CD1c-positive myeloid dendritic cell (primary cell): ENCODE data around the gene MYO5B.

Experiments used
- DNase-seq: peaks from one replicate; pipeline ENCODE4 v3.0.0-alpha.2; 2016; ENCODE audit errors: extremely low spot score

MYO5B gene

GRCh38 chr18:49970319-49970718, 224.6 kb downstream of the MYO5B start:
- no peak for DNase-seq

DNA sequence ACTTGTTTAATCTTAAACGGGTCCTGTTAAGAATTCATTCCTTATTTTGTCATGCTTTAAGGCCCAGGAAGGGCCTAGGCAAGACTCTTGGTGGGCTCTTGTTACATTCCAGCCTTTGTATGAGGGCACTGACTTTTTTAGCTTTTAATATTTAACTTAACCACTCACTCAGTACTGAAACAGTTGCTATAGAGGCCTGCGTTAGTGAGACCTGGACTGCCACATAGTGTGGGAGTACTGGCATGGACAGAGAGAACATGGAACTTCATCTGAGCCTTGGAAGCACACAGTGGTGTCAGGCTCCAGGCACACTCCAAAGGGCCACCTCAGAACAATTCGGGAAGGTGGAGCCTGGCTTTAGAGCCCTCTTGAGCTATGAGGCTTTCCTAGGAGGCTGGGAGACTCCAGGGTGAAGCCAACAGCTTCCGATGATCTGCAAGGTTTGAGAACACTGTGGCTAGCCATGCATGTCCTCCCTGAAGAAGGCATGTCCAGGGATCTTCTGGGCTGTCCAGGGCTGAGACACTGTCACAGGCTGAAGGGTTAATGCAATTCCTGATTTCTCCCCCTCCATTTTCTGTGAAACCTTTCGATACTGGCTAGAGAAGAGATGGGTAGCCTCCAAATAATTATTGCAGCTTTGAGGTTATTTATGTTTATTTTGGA, 226.2 kb downstream of the MYO5B start:
- no peak for DNase-seq

DNA sequence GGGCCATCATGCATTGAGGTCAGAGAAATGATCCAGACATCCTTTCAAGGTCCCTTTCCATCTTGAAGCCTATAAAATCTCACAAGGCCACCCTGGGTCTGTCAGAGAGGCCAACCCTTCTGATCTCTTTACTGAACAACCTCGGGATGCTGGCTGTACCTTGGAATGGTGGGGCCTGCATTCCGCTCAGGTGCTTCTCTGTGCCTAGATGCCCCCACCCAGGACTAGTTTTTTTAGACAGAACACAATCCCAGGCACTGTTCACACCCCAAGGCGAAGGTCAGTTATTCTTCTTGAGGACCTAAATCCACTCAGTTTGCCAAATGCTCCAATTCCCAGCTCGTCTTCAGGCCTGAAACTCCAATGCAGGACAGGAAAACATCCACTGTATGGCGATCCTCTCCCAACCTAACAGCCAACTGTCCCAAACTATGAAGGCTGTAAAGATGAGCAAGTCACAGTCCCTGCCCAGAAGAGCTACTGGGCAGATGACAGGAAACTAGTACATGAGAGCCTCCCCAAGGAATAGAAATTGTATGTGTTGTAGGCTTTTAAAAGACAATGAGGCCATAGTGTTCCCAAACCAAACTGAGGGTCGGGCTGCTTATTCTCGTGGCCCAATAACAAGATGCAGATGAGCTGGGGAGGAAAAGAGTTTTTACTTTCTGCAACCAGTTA, 227.2 kb downstream of the MYO5B start:
- DNase-seq: no peak

GRCh38 chr18:49967171-49967570, 227.8 kb downstream of the MYO5B start:
- DNase-seq: no peak

- DNase-seq: no peak
These were observed 228.9 kb downstream of the MYO5B start for GRCh38 chr18:49966090-49966489.

DNA sequence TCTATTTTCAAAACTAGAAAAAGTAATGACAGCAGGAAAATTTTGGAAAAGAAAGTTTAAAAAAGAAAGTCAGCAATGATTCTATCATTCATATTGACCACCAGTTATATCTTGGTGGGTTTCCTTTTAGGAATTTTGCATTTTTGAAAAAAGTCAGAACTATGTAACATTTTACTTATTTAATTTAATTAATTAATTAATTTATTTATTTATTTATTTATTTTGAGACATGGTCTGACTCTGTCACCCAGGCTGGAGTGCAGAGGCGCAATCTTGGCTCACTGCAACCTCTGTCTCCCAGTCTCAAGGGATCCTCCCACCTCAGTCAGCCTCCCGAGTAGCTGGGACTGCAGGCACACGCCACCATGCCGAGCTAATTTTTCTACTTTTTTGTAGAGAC, 231.7 kb downstream of the MYO5B start:
- DNase-seq: no peak

- no peak for DNase-seq
These were observed 233.7 kb downstream of the MYO5B start for GRCh38 chr18:49961271-49961670.

- no peak for DNase-seq
These were observed 234.6 kb downstream of the MYO5B start for GRCh38 chr18:49960376-49960775.

DNA sequence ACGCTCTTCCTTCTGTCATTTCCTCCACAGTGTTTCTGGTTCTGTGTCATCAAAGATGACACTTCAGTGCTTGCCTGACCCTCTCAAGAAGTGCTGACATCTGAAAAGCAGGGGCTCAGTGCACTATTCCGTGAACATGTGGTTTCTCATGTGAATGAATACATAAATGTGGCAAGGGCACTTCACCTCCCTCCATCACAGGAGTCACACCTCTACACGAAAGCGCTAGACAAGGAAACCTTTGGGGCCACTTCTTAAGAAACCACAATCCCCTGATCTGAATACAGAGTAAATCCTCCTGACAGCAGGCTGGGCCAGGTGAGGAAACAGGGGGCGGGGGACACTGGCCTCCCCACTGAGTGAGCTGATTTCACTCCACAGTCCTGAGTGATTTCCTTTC, 235.8 kb downstream of the MYO5B start:
- DNase-seq: no peak

GRCh38 chr18:49955263-49955662, 239.7 kb downstream of the MYO5B start:
- no peak for DNase-seq

DNA sequence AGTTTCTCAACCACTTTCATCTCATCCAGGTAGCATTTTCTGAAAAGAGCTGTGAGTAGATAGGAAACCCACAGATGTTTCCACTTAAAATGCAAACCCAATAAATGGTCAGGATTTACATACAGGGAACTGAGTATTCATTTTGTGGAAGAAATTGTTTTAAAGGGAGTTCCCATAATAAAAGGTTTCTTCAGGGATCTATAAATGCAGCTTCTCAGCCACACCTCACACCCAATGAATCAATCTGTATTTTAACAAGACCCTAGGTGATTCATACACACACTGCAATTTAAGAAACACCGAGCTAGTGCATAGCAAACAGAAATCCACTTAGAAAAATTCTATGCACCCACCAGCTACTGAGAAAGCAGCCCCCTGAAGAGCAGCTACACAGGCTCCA, 241.6 kb downstream of the MYO5B start:
- DNase-seq: no peak

DNA sequence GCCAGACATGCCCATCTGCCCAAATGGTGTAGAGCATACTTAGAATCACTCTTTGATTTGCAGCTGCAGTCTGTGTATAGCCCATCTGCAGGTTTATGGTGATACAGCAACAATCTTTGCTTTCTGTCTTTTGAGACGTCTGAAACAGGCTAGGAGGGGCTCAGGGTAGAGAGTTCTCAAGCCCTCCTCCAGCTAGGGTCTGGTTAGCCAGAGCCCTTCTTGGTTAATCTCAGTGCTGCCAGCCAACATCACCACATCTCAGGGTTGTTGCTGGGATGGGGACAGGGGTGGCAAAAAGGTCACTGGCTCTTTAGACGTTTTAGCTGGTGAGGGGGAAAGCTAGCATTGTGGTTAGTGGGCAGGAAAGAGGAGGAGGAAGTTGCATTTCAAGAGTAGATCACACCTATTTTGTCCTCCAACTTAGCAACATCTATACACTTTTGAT, 245.0 kb downstream of the MYO5B start:
- DNase-seq: no peak

DNA sequence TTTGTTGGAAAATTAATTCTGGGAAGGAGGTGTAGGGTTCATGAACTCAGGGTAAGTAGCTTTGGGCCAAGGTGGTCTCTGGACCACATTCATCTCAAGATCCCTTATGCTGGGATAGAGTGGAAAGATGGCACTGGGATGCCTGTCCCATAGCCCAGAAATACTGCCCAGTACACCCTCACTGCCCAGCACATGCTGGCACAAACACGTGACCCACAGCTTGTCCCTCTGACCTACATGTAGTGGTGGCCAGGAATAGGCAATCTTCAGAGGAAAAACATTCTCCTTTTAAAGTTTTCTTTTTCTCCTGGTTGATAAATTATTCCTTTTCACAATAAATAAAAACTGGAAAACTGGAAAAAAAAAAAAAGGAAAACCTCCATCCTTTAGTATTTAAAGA, 246.0 kb downstream of the MYO5B start:
- no peak for DNase-seq

DNA sequence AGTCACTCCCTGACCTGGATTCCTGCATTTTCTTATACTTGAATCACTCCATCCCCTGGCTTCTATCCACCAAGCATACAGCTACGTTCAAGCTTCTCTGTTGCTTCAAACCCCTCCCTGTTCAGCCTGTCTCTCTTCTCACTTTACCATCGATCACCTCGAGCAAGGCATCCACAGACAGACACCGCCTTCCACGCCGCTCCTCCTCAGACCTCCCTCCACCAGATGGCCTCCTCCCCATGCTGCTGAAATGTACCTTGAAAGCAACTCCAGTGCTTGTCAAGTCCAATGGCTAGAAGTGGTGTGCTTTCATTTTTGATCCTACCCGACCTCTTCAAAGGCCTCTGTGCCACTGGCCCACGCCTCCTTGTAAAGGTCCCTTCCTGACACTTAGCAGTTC, 250.3 kb downstream of the MYO5B start:
- DNase-seq: no peak

DNA sequence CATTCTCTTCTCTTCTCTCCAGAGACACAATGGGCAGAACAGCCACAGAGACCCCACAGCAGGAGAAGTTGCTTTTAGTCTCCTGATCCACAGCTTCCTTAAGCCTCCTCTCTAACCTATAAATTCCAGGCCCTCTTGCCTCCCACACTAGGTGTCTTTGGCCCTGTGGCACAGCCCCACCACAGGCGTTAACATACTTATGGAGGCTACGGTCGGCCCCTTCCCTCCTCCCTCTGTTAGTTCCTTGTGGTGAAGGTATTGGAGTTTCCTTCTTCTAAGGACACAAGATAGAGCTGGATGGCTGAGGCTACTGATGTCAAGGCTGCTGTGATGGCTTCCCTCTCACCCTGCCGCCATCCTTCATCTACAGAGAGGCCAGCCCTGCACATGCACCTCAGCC, 258.1 kb downstream of the MYO5B start:
- DNase-seq: no peak

- no peak for DNase-seq
These were observed 259.7 kb downstream of the MYO5B start for GRCh38 chr18:49935215-49935614.

GRCh38 chr18:49934457-49934856, 260.5 kb downstream of the MYO5B start:
- no peak for DNase-seq

DNA sequence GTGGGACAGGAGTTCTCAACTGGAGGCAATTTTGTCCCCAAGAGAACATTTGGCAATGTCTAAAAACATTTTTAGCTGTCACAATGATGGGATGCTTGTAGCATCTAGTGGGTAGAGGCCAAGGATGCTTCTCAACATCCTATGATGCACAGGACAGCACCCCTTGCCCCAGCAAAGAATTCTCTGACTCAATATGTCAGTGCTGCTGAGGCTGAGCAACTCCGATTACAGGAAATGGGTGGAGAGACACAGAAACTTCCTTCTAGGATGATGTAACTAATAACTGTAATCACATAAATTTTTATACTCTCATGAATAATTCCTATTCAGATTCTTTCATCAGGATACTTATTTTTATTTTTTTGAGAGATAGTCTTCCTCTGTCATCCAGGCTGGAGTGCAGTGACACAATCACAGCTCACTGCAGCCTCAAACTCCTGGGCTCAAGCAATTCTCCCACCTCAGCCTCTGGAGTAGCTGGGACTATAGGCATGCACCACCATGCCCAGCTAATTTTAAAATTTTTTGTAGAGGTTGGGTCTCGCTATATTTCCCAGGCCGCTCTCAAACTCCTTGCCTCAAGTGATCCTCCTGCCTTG, 261.3 kb downstream of the MYO5B start:
- DNase-seq: no peak

GRCh38 chr18:49931760-49932159, 263.2 kb downstream of the MYO5B start:
- DNase-seq: no peak

GRCh38 chr18:49931179-49931578, 263.8 kb downstream of the MYO5B start:
- DNase-seq: no peak

GRCh38 chr18:49926106-49926745, 268.7 kb downstream of the MYO5B start:
- DNase-seq: no peak

GRCh38 chr18:49924293-49924983, 270.5 kb downstream of the MYO5B start:
- no peak for DNase-seq
